NCI-H146 treated with DMSO at 0.1 percent for 48 hours (cell line): ENCODE data around the gene PSMC1.

Experiments
- DNase-seq: peaks from one replicate; lab custom pipeline; 2025; ENCODE audit not compliant: unreplicated experiment; lab: John Stamatoyannopoulos, UW

Gene PSMC1

GRCh38 chr14:90275820-90276219, 19.5 kb downstream of the PSMC1 start:
- DNase-seq = no peak

DNA sequence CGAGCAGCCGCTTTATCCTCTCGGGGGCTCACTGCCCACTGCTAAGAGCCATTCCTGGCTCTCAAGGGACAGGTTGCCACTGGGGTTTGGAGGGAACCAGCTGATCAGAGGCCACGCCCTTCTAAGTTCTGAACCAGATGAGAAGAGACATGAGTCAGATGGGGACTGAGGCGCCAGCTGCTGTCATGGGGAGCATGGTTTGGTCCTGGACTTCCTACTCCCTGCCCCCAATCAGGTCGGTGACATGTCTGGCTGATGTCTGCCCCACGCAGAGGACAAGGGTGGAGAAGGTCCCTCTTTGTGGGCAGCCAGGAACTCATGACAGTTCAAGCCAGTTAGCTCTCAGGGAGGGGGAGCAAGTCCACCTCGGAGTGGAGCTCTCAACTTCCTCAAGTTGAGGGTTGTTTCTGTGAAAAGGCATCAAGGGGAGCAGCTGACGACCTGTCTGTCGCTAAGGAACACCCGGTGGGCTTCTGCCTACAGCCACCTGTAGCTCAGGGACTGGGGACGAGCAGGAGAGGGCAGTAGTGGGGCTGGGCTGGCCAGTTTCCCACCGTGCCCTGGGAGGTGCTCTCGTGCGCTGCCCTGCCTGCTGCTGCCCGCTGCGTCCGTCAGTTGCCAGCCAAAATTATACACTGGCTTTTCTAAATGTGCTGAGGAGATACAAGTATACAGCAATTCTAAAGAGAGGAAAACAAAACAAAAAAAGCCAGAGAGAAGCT, 20.5 kb downstream of the PSMC1 start:
- no peak for DNase-seq

GRCh38 chr14:90277581-90278198, 21.3 kb downstream of the PSMC1 start:
- DNase-seq = no peak

DNA sequence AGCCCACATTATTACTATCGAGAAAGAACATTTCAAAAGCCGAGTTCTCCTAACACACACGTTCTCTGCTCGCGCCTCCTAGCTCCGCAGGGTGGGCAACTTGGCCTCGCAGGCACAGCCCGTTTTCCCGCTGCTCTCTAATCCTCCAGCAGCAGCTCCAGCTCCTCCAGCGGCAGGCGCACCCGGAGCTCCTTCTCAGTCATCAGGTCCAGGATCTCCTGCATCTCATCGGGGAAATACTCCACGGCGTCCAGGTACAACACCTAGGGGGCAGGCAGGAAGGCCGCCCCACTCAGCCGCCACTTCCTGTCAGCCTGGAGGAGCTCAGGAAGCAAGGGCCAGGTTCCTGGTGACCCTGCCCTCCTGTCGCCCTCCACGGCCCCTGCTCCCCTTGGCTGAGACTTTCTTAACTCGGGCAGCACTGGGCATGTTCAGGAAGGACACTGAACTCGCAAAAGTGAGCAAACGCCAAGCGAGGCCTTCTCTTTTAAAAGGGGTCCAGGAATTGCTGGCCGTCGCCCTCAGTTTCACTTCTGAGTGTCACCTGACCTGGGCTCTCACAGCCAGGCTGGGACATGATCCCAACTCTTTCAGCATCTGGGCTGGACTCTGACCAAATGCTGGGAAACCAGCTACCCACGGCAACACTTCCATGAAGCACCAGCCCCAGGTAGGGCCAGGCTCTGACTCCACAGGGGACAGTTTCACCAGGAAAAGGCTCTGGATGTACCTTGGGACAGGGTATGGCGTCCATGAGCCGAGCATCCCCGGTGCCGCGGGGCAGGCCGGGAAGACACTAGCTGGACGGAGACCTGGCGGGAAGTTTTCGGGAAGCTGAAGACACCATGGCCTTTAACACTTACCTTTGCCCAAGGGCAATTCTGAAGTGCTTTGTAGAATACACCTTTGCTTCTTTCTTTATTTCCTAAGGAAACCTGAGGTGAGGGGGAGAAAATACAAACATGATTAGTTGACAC, 22.1 kb downstream of the PSMC1 start:
- no peak for DNase-seq

- no peak for DNase-seq
These were observed 23.7 kb downstream of the PSMC1 start for GRCh38 chr14:90280096-90280495.

DNA sequence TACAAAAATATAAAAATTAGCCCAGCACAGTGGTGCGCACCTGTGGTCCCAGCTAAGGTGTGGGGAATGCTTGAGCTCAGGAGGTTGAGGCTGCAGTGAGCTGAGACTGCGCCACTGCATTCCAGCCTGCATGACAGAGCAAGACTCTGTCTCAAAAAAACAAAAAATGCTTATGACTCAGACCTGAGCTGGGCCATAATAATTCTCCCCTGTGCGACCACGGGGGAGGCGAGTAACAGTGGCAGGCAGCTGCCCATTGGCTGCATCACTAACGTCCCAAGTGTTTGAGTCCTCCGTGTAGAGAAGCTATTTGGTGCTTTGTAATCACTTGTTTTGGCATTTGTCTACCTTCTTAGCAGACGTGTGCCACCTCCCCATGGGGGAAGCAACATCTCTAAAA, 24.9 kb downstream of the PSMC1 start:
- DNase-seq = no peak

DNA sequence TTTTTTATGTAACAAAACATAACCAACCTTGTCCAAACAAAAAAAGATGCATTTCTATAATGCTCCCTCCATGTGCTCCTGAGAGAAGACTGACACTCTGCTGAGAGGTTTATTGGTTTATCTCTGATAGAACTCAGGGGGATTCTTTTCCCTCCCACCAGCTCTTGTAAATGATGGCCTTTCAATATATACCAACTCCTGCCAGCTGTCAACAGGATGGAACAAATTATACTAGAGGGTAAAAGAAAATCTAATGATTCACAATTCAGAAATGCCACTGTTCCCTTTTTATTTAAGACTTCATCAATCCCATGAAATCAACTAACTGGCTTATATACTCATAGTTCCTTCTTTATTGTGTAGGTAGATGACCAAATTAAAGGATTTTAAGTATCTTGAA, 25.4 kb downstream of the PSMC1 start:
- no peak for DNase-seq

DNA sequence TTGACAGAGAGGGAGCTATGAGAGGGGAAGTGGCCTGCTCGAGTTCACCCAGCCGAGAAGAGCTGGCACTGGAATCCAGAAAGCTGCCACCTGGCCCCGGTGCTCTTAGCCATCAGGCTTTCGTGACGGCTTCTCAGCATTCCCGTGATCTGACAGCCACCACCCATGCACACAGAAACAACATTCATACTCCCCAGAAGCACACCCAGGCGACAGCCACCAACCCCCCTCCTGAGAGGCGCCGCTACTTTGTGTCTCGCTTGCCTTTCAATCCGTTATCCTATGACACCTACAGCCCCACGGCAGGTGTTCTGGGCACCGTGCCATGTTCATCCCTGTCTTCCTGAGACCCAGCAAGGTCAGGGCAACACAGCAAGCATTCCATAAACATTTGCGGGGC, 31.4 kb downstream of the PSMC1 start:
- no peak for DNase-seq

- no peak for DNase-seq
These were observed 32.5 kb downstream of the PSMC1 start for GRCh38 chr14:90288651-90289355.

- no peak for DNase-seq
These were observed 34.1 kb downstream of the PSMC1 start for GRCh38 chr14:90290337-90291011.

DNA sequence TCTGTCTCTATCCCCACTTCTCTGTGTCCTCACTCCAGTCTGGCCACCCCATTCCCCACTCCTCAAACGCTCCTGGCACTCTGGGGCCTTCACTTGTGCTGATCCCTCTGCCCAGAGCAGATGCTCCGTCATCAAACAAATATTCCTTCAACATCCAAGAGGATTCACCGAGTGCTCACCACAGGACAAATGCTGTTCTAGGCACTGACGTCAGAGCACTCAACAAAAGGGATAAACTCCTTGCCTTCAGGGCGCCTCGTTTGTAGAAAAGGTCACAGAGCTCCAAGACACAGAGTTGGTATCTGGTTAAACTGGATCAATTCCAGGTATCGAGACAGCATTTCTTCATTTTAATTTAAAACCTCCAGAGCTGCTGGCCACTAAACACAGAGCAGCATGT, 35.3 kb downstream of the PSMC1 start:
- no peak for DNase-seq

DNA sequence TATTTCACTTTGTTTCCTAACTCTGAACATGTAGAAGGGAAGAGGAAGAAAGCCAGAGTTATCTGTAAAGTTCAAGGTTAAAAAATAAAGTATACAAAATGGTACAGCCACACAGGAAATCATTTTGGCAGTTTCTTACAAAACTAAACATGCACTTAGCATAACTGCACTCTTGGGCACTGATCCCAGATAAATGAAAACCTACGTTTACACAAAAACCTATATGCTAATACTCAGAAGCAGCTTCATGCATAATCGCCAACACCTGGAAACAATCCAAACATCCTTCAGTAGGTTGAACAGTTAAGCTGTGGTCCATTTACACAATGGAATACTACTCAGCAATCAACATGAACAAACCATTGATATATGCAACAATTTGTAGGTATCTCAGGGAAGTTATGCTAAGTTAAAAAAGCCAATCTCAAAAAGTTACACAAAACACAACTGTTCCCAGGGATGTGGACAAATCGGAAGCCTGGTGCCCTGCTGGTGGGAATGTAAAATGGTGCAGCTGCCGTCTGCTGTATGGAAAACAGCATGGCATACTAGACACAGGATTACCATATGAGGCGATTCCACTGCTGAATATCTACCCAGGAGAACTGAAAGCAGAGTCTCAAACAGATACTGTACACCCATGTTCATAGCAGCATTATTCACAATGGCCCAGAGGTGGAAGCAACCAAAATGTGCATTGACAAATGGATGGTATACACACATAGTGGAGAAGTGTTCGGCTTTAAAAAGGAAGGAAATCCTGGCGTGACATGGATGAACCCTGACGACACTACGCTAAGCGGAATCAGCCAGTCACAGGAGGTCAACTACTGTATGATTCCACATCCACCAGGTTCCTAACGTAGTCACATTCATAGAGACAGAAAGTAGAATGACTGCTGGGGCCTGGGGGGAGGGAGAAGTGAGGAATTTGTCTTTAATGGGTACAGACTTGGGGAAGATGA, 37.7 kb downstream of the PSMC1 start:
- no peak for DNase-seq

DNA sequence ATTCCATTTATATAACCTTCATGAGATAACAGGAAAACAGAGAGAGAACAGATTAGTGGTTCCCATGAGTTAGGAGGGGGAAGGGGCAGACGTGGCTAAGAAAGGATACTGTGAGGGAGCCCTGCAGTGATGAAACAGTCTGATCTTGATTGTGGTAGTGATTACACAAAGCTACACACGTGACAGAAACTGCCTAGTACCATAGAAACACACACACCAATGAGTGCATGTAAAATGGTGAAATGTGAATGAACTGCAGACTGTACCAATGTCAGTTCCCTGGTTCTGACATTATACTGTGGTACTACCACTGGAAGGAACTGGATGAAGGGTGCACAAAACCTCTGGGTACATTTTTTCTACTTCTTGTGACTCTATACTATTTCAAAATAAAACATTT, 38.5 kb downstream of the PSMC1 start:
- DNase-seq = no peak

DNA sequence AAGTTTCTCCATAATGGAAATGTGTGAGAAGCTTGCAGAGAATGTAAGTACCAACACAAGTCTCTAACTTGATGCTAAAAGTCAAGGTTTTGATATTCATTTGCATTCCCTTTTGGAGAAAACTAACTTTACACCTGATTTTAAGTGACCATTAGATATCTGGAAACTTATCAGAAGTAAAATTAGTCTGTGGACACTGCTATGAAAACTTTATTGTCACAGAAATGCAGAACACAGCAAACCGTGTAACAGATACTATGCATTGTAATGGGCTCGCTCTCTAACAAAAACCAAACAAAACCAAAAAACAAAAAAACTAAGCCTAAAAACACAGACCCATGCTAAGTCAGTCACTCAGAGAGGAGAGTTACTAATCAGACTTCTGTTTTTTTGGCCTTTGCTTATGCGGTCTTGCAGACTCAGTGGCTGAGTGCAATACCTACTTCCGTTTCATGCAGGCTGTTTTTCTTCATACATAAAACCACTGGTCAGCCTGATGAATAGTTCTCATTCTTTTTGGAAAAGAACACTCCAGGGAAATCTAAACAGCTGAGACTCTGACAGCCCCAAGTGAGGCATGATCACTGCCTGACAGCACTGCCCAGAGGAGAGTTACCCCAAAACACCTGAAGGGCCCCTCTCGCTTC, 39.6 kb downstream of the PSMC1 start:
- DNase-seq = no peak

- DNase-seq = no peak
These were observed 40.3 kb downstream of the PSMC1 start for GRCh38 chr14:90296641-90297040.

DNA sequence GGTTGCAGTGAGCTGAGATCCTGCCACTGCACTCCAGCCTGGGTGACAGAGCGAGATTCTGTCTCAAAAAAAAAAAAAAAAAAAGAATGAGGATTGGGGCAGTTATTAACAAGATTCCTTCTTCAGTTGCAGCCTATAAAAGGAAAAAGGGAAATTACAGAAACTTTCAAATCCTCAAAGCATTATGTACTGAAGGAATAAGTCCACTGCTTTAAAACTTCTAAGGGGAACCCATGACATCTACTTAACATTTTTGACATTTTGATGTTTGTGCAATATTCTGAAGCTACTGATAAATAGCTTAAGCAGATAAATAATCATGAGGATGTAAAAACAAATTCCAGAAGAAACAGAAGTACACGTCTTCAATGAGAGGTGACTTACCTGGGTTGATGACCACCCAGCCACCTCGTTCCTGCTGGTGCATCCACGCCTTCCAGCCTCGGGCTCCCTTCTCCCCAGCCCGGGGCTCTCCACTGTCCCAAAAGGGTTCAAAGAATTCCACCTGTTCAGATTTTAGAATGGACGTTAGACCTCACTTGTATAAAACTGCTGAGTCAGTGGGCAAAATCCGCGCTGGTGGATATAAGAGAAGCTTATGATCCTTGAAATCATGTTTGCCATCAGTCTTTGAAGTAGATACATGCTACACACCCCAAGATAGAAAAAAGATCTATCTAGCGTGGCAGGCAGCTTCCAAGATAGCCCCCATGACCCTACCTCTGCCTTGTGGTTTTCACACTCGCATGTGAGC, 41.7 kb downstream of the PSMC1 start:
- DNase-seq = no peak

DNA sequence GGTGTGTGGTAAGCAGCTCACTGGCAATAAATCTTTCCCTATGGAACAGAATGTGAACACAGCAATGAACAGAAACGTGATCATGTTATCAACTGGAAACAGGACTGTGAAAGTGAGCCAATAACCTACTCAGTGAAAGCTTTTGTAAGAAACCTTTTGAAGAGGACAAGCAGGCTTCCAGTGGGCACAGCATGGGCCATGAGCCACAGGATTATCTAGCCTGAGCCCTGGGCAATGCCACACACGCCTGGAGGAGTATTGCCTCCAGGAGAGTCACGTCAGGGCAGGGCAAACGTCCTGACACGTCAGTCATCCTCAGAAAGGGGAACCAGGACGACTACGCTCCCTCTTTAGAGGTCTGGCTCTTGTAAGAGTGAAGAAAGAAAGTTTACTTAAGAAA, 43.1 kb downstream of the PSMC1 start:
- no peak for DNase-seq

DNA sequence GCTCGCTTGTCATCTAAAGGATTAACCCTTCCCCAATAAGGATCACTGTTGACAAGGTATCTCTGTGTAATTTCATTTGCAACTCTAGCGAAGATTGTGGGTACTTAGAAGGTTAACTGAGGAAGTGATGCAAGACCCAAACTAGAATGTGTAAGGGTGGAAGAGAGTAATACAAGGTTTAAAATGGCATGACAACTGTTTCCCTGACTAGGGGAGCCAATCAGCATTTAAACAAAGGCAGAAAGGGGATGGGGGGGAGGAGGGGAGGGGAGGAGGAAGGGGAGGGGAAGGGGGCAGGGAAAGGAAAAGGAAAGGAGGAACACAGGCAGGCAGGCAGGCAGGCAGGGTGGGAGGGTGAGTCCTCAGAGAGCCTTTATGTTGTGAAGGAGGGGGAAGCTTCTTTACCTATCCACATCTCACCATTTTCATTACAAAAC, 44.3 kb downstream of the PSMC1 start:
- no peak for DNase-seq
